K562 (cell line): ENCODE data around the gene MRFAP1. TPM values are rescaled to one million over a fixed set of nuclear protein-coding genes. Genes with fewer than 3 reads are reported as not detected.
A peak's percentile ranks its signal among the peaks of the same experiment; 100 is the strongest.

Experiments
- ATF3 ChIP-seq, 2 experiments: fragments of 450-650 bp in 1 of 2; sonication (generic) in 1 of 2; formaldehyde crosslinking in 1 of 2; IDR thresholded peaks in 1 of 2; conservative IDR thresholded peaks in 1 of 2; 2 replicates each; pipeline versions ENCODE4 v1.6.1 to v1.8.1; 2016 to 2023; ENCODE audit warnings: mild to moderate bottlenecking in 2 of 2, moderate library complexity in 2 of 2, inconsistent platforms in 1 of 2, missing genetic modification reagents in 1 of 2
- FOXA1 ChIP-seq: fragments of 450-650 bp; IDR thresholded peaks from 2 replicates; pipeline ENCODE4 v1.6.1; 2016; ENCODE audit warnings: mild to moderate bottlenecking, borderline replicate concordance
- FOXJ3 ChIP-seq: sonication (generic); formaldehyde crosslinking; IDR thresholded peaks from 2 replicates; pipeline ENCODE4 v1.4.0; 2020; ENCODE audit warnings: mild to moderate bottlenecking, missing genetic modification reagents
- GMEB1 ChIP-seq: fragments of 250-450 bp; sonication (Bioruptor Pico); IDR thresholded peaks from 2 replicates; pipeline ENCODE4 v1.4.0; 2020; ENCODE audit warnings: mild to moderate bottlenecking
- HLTF ChIP-seq: fragments of 450-650 bp; IDR thresholded peaks from 2 replicates; pipeline ENCODE4 v1.6.1; 2016
- MBD1 ChIP-seq: fragments of 250-450 bp; sonication (Bioruptor Pico); IDR thresholded peaks from 2 replicates; pipeline ENCODE4 v1.8.0; 2022; ENCODE audit warnings: inconsistent platforms
- MCM2 ChIP-seq: fragments of 450-650 bp; IDR thresholded peaks from 2 replicates; pipeline ENCODE4 v1.6.1; 2017; ENCODE audit warnings: low read depth, mild to moderate bottlenecking
- MLLT1 ChIP-seq, 2 experiments: fragments of 450-650 bp; IDR thresholded peaks; 2 replicates each; pipeline ENCODE4 v1.6.1; 2016
- ZHX1 ChIP-seq: fragments of 150-350 bp; conservative IDR thresholded peaks from 2 replicates; pipeline ENCODE4 v1.6.1; 2014; ENCODE audit warnings: low read length
- ZNF232 ChIP-seq: sonication (generic); formaldehyde crosslinking; IDR thresholded peaks from 2 replicates; pipeline ENCODE4 v1.8.0; 2022; ENCODE audit warnings: mild to moderate bottlenecking, missing genetic modification reagents
- ZNF518B ChIP-seq: fragments of 250-450 bp; sonication (Bioruptor Pico); IDR thresholded peaks from 2 replicates; pipeline ENCODE4 v1.5.0; 2021; ENCODE audit warnings: mild to moderate bottlenecking, moderate library complexity
- polyA plus RNA-seq, 8 experiments: library from polyadenylated mRNA; depleted of rRNA in 4 of 8; stranded (reverse) in 5 of 8; unstranded in 3 of 8; fragments of >200 nt; fragmentation: Nextera tagmentation in 2 of 8; fragmentation: Illumina TruSeq in 1 of 8; extraction: Ambion mirVana in 2 of 8; extraction: Trizol in 1 of 8; gene quantifications; 2 replicates each; pipeline versions ENCODE4 v1.2.1 to v1.2.3, GENCODE V29; 2011 to 2014; ENCODE audit warnings: inconsistent platforms in 1 of 8, missing spikeins in 1 of 8
- total RNA-seq, 7 experiments: library from RNA; depleted of rRNA in 6 of 7; stranded (reverse); fragments of >200 nt in 6 of 7; fragmentation: Illumina TruSeq in 2 of 7; extraction: Trizol in 2 of 7; gene quantifications; 2 replicates each; pipeline versions ENCODE4 v1.2.1 to v1.2.3, GENCODE V29; 2011 to 2021; ENCODE audit warnings: low replicate concordance in 1 of 7

MRFAP1 gene
- total and polyA plus RNA-seq, 9 of the 15 experiments (the other 6 are each of a cell fraction or from before 2014, with no cell fraction given), result 46.0 to 270 (median 151) TPM

GRCh38 chr4:6641164-6641970 lies 882 bp downstream of the MRFAP1 start (continued):
- TF ChIP-seq ZNF518B (CRISPR knock-in tag) (no peak), FOXA1 (no peak), ZNF232 (CRISPR knock-in tag) (0 out of 2 replicates have a peak, but pooled peaks have one; percentile 32), MCM2 (no peak), ATF3 (IDR thresholded peaks at IDR 0.05) (peak; percentile 62), ATF3 (CRISPR knock-in tag; conservative IDR thresholded peaks at IDR 0.05) (0 out of 2 replicates have a peak, but pooled peaks have one; percentile 40), ZHX1 (no peak), MLLT1 (IDR thresholded peaks at IDR 0.05) (no peak), GMEB1 (CRISPR knock-in tag) (no peak), HLTF (no peak), FOXJ3 (CRISPR knock-in tag) (no peak), MBD1 (CRISPR knock-in tag) (no peak)
